T follicular helper cell (primary cell): ENCODE measurements around the gene RFX3.

Source experiments
- DNase-seq: peaks from one replicate; pipeline ENCODE4 v3.0.0-alpha.2; 2020; ENCODE audit warnings: low read depth

RFX3 gene

GRCh38 chr9:3282365-3282764, 243.4 kb downstream of the RFX3 start:
- no peak for DNase-seq

GRCh38 chr9:3281399-3281798, 244.4 kb downstream of the RFX3 start:
- DNase-seq: no peak

- no peak for DNase-seq
These were observed 248.6 kb downstream of the RFX3 start for GRCh38 chr9:3277200-3277599.

GRCh38 chr9:3271581-3271980, 254.2 kb downstream of the RFX3 start:
- no peak for DNase-seq

DNA sequence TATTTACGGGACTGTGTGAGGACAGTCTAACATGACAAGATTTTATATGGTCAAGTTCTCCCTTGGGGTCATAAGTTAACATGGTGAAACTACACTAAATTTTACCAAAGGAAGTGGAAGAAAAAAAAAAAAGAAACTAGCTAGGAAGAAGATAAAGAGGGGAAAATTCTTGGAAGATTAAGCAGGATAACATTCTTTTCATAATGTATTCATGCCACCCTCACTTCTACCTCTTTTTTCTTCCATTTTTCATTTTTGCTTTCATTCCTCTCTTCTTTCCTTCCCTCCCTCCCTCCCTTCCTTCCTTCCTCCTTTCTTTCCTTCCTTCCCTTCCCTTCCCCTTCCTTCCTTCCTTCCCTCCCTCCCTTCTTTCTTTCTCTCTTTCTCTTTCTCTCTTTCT, 254.6 kb downstream of the RFX3 start:
- no peak for DNase-seq

DNA sequence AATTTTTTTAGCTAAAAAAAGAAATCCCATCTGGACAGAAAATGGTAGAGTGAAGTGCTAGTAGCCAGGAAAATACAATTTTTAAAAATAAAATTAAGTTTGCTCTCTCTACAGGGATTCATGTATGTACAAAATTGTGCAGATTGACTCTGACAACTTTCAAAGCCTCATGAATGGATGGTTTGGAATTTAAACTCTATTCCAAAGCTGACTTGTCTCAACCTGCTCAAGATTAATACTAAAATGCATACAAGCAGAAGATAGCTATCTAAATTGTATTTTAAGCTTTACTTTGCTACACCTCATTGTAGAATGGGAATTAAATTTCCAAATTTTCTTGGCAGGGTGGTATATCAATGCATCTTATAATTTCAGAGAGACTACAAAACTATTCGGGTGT, 257.6 kb downstream of the RFX3 start:
- no peak for DNase-seq

DNA sequence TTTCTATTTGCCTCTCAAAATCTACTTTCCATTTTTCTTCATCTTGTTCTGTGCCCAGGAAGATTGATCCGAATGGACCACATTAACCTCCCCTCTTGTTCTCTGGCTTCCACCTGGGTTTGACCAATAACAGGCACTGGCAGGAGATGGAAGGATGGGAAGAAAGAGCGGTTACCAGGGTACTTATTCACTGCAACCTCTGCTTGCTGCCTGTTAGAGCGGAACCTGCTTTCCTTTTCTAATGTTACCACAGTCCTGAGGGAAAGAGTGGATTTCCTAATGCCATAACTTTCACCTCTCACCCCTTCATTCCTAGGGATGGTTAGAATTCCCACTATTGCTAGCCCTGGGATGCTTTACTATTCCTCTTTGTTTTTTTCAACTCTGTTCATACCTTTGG, 262.1 kb downstream of the RFX3 start:
- no peak for DNase-seq

DNA sequence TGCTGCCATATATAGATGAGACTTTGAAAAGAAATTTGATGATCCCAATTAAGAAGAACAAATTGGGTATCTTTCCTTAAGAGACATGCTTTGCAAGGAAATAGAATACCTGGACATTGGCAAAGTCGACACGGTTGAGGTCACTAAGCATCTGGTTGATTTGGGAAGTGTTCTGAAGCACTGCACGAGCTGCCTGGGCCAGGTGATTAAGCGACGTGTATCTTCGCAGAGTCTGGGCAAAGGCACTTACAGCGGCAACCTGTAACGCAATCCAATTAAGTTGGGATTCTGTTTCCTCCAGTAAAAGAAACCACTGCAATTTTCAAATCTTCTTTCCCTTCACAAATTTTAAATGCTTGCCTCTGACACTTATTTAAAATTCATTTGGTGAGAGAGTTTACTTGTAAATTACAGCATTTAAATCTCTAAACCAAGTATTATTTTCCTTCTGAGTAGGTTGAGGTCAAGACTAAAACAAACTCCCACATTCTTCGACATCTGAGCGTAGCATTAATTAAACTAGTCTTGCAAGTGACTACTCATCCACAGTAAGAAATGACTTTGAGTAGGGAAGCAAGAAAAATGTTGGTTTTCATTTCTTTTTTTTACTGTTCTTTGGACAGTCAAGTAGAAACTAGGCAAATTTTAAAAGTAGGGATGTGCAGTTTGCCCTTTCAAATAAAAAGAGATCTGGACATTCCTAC, 262.8 kb downstream of the RFX3 start:
- no peak for DNase-seq

- DNase-seq: no peak
These were observed 264.3 kb downstream of the RFX3 start for GRCh38 chr9:3261484-3261883.

DNA sequence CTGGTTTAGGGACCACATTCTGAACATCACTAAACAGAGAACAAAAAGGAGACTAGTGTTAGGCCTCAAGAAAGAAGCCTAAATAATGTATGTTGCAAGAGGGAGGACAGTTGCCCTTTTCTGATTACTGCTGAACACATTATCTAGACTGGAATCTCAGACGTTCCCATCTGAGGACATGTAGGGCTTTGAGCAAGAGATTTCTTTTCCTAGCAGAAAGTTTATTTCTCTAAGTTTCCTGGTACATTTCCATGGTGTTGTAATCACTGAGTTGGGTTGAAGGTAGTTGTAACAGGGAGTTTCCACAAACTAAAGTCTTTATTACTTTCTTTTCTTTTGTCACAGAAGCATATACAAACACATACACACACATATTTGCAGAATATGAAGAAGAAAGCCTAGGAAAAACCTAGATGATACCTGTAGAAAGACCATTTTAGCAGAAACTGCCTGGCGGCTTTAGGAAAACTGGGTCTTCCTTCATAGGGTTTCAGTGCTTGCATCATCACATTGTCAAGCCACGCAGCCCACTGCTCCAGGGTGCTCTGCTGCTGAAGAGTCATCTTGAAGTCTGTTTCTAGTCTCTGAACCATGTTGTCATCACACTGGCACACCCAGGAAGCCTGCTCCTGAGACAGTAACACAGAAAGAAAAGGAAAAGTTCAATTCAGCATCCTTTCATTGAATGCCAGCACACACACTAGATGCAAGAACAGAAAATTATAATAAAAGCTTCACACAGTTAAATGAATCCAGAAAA, 269.1 kb downstream of the RFX3 start:
- DNase-seq: no peak

DNA sequence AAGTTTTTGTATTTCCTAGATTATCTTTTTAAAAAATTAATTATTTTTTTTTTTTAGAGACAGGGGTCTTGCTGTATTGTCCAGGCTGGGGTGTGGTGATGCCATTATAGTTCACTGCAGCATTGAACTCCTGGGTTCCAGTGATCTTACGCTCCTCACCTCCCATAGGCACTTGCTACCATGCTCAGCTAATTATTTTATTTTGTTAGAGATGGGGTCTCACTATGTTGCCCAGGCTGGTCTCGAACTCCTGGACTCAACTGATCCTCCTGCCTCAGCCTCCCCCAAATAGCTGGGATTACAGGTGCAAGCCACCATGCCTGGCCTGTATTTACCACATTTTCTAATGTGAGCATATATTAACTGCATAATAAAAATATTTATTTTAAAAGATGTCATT, 274.5 kb downstream of the RFX3 start:
- DNase-seq: no peak

GRCh38 chr9:3250741-3251140, 275.1 kb downstream of the RFX3 start:
- no peak for DNase-seq

DNA sequence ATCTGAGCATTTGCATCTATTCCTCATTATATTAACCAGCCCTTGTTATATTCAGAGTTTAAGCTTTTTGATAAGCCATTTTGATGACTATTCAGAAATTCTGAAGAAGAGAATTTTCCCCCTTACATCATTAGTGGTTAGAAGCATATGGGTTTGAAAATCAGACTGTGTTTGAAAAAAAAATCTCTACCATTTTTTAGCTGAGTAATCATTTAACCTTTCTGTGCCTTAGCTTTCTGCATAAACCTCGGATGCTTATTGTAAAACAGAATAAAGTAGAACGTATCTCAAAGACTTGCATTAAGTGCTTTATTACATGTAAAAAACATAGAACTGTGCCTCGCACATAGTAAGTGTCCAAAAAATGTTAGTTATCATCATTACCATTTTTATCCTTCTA, 278.6 kb downstream of the RFX3 start:
- no peak for DNase-seq

DNA sequence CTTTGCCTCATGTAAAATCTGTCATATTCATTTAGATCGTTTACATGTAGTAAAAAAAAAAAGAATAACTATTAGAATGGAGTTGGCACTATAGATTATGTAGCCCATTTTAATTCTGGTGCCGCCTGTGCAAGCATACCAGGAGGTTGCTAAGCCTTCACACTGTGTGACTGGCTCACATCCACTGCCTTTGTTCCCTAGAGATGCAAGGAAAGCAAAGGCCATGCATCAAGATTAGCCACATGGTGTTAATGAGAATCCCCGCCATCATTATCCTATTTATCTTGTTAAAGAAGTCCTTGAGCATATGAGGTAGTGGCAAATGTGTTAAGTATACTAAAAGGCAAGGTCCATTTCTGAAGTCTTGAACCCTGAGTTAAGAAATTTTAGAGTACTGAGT, 279.6 kb downstream of the RFX3 start:
- DNase-seq: no peak

DNA sequence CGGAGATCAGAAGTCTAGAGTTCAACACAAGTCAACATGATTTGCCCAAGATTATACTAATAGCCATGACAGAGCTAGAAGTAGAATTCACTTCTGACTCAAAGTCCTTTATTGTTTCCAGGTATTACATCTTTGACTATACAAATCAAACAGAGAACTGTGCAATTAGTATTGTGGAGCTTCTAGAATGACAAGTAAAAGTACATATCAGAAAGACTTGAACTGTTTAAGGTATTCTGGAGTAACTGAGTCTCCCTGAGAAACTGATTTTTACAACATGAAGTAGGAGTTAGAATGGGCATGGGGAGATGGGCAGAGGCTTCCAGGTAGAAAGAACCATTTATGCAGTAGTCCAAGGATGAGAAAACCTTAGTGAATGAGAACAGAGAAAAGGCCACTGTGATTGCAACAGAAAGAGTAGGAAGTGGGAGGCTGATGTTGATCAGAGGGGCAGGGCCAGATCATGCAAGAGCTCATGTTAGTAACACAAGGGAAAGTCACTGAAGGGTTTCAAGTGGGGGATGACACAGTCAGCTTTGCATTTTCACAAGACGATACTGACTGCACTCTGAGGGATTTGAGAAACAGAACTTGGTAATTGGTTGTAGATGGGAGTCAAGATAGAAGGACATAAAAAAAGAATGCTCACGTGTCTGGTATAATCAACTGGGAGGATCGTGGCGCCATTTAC, 280.7 kb downstream of the RFX3 start:
- no peak for DNase-seq

- DNase-seq: no peak
These were observed 282.1 kb downstream of the RFX3 start for GRCh38 chr9:3243683-3244082.

DNA sequence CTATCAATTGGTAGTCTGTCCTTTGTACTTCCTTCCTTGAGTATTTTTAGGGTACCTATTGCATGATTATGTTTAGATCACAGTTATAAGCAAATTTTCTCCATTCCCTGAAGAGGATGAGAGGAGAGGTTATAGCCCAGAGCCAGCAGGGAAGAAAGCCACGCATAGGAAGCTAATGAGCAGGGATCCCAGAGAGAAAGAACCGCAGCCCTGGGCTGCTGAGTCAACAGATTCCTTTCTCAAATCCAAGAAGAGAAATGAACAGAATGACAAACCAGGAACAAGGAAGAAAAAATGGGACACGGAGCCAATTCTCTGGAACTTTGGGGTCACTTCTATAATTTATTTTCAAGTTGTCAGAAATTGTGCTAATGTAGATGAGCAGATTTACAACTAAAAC, 284.5 kb downstream of the RFX3 start:
- DNase-seq: no peak

DNA sequence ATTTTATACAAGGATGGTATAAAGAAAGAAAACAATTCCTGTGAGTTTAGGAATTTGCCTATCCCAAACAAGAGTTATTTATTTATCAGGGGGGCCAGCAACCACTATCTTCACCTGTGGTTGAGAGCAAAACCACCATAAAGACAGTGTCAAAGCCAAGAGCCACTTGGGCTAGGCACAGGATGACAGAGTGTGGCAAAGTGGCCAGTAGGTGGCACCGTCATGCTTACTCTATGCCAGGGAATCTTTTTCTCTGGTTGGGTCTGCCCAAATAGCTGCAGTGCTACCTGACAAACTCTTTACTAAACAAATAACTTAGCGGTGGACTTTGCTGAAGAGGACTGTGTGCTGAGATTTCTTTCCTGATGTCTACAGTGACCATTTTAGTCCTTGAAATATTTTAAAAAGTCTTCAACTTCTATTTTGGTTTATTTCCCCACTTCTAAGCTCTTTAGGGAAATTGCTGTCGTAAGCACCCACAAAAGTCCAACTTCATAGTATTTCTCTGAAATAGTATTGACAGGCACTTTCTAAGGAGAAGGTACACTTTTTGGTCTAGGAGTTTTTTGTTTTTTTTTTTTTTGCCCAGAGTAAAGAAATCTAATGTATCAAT, 285.0 kb downstream of the RFX3 start:
- DNase-seq: peak; percentile 38

DNA sequence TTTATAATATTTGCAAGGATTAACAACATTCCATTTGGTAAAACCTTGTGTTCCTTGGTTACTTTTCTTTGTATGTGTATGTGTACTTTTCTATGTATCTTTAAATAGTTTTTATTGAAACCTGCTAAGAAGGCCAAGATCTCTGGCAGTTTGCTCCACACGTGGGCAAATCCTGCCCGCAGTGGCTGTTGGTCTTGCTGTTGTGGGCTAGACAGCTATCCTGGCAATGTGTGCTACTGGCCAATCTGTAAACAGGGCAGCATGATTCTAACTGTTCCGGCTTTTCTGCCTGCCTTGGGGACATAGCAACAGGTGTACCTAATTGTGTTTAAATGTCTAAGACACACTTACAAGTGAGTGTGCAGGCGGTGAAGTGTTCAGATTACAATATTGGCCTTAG, 286.6 kb downstream of the RFX3 start:
- no peak for DNase-seq

GRCh38 chr9:3238236-3238635, 287.6 kb downstream of the RFX3 start:
- no peak for DNase-seq

- no peak for DNase-seq
These were observed 288.7 kb downstream of the RFX3 start for GRCh38 chr9:3237121-3237520.

GRCh38 chr9:3235497-3235896, 290.3 kb downstream of the RFX3 start:
- no peak for DNase-seq

DNA sequence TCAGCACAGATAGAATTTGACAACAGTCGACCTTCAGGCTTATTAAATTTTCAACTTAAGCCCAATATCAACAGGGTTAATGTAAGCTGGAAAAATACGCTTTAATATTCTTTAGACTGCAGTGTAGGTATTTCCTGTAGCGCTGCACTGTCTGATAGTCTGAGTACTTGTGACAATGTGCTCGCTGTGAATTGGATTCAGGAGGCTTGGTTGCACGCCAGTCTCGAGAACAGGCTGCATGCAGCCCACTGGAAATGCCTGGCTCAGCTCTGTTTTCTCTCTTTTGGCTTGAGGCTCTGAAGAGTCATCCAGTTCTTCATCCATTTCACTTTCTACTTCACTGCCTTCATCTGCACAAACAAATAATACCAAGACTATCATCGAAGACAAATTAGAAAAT, 300.9 kb downstream of the RFX3 start:
- DNase-seq: no peak
